Endothelial cell of umbilical vein (primary cell): ENCODE measurements around the gene TLE3. TPM values are rescaled to one million over a fixed set of nuclear protein-coding genes. Genes with fewer than 3 reads are reported as not detected.

ENCODE experiments used
- BruUV-seq: library from RNA; stranded (reverse); fragments of 400-500 nt; replicated peaks from 2 replicates; lab custom pipeline; 2021; lab: Mats Ljungman, UMichigan
- CTCF ChIA-PET: fragments of 300-600, 350-600 bp; sonication (Branson Sonifier 250); formaldehyde crosslinking; loops from one replicate; lab custom pipeline; 2021; ENCODE audit warnings: antibody characterized with exemption, inconsistent platforms; lab: Charles Lee
- POLR2A ChIA-PET: fragments of 300-600, 350-600 bp; sonication (Branson Sonifier 250); formaldehyde crosslinking; loops from one replicate; lab custom pipeline; 2021; ENCODE audit warnings: antibody characterized with exemption, inconsistent platforms; lab: Charles Lee
- DNase-seq: peaks from one replicate; pipeline ENCODE4 v3.0.0-alpha.2; 2011; ENCODE audit warnings: low read depth, low spot score
- FAIRE-seq: peaks from 2 replicates; lab custom pipeline; 2011; peaks lifted over from hg19 to GRCh38; lab: Jason Lieb, UNC
- H2AFZ ChIP-seq: 2 replicates; pipeline ENCODE4 v1.6.0; 2012; ENCODE audit warnings: low read depth, low read length, control low read depth, inconsistent platforms
- H3K27ac ChIP-seq: 2 replicates; pipeline ENCODE4 v1.5.1; 2011; ENCODE audit warnings: low read depth, mild to moderate bottlenecking, control low read depth, low read length, moderate library complexity; ENCODE audit not compliant: insufficient read depth
- H3K27me3 ChIP-seq, 2 experiments: 2 replicates each; pipeline versions ENCODE4 v1.6.0 to v1.6.1; 2011; ENCODE audit warnings: low read length in 2 of 2, mixed read lengths in 1 of 2; ENCODE audit not compliant: control insufficient read depth in 2 of 2, insufficient read depth in 2 of 2
- H3K36me3 ChIP-seq, 2 experiments: 2 replicates in 1 of 2; 3 replicates in 1 of 2; pipeline ENCODE4 v1.5.1; 2011; ENCODE audit warnings: low read length in 2 of 2, mild to moderate bottlenecking in 1 of 2, moderate library complexity in 1 of 2; ENCODE audit not compliant: control insufficient read depth in 2 of 2, insufficient read depth in 2 of 2; ENCODE audit errors: extremely low read depth in 1 of 2
- H3K4me1 ChIP-seq: 3 replicates; pipeline ENCODE4 v1.5.1; 2011; ENCODE audit warnings: mild to moderate bottlenecking, low read length; ENCODE audit not compliant: control insufficient read depth, insufficient read depth; ENCODE audit errors: extremely low read depth
- H3K4me2 ChIP-seq: 2 replicates; pipeline ENCODE4 v1.6.1; 2011; ENCODE audit warnings: low read length, control low read depth, mixed read lengths; ENCODE audit not compliant: insufficient read depth
- H3K4me3 ChIP-seq, 3 experiments: fragments of 200-600 bp in 1 of 3; sonication (generic), shearing (Covaris generic) in 1 of 3; replicated peaks in 1 of 3; 2 replicates each; pipeline ENCODE4 v1.5.1; 2011 to 2016; ENCODE audit warnings: control low read depth in 3 of 3, low read length in 3 of 3, mild to moderate bottlenecking in 2 of 3, inconsistent platforms in 1 of 3, low read depth in 1 of 3, moderate library complexity in 1 of 3; ENCODE audit not compliant: insufficient read depth in 1 of 3
- H3K79me2 ChIP-seq: 2 replicates; pipeline ENCODE4 v1.6.0; 2012; ENCODE audit warnings: low read length, inconsistent platforms; ENCODE audit not compliant: control insufficient read depth, insufficient read depth
- H3K9ac ChIP-seq: replicated peaks from 2 replicates; pipeline ENCODE3; 2011; ENCODE audit warnings: low read length, control low read depth; ENCODE audit not compliant: insufficient read depth; ENCODE audit errors: extremely low read depth
- H3K9me1 ChIP-seq: replicated peaks from 3 replicates; pipeline ENCODE4 v1.6.0; 2011; ENCODE audit warnings: mild to moderate bottlenecking, low read length; ENCODE audit not compliant: control insufficient read depth, insufficient read depth; ENCODE audit errors: extremely low read depth
- H3K9me3 ChIP-seq: replicated peaks from 2 replicates; pipeline ENCODE4 v1.5.1; 2012; ENCODE audit warnings: low read length, inconsistent platforms; ENCODE audit not compliant: control insufficient read depth, insufficient read depth
- H4K20me1 ChIP-seq: replicated peaks from 2 replicates; pipeline ENCODE3; 2011; ENCODE audit warnings: mild to moderate bottlenecking, low read length; ENCODE audit not compliant: control insufficient read depth, insufficient read depth; ENCODE audit errors: extremely low read depth
- EZH2 ChIP-seq: IDR thresholded peaks from 2 replicates; pipeline ENCODE4 v1.6.1; 2012; ENCODE audit warnings: borderline replicate concordance, low read depth, mild to moderate bottlenecking, moderate library complexity, low read length, inconsistent platforms; ENCODE audit not compliant: severe bottlenecking
- FOS ChIP-seq: IDR thresholded peaks from 2 replicates; pipeline ENCODE4 v1.6.1; 2011; ENCODE audit warnings: mild to moderate bottlenecking, low read length, moderate library complexity, borderline replicate concordance; ENCODE audit not compliant: insufficient read depth
- GATA2 ChIP-seq: IDR thresholded peaks from 2 replicates; pipeline ENCODE4 v1.7.0; 2011; ENCODE audit warnings: low read depth, mild to moderate bottlenecking, moderate library complexity, mixed read lengths, low read length; ENCODE audit not compliant: insufficient read length, insufficient read depth
- JUN ChIP-seq: IDR thresholded peaks from 2 replicates; pipeline ENCODE4 v1.6.1; 2011; ENCODE audit warnings: borderline replicate concordance, low read depth; ENCODE audit not compliant: insufficient read length, insufficient read depth
- MYC ChIP-seq: IDR thresholded peaks from one replicate; pipeline ENCODE4 v1.6.1; 2011; ENCODE audit warnings: mild to moderate bottlenecking, low read depth, low read length
- POLR2A ChIP-seq: IDR thresholded peaks from 2 replicates; pipeline ENCODE4 v1.6.1; 2012; ENCODE audit warnings: low read depth, mild to moderate bottlenecking, control low read depth, low read length
- POLR2AphosphoS5 ChIP-seq: IDR thresholded peaks from 2 replicates; pipeline ENCODE4 v1.6.1; 2012; ENCODE audit warnings: low read depth, mild to moderate bottlenecking, control low read depth, low read length, moderate library complexity; ENCODE audit not compliant: insufficient read depth
- dilution Hi-C: fragments of 300-500 bp; cut with MboI; formaldehyde crosslinking; loops from one replicate; pipeline ENCODE4 v1.15.0; 2019; ENCODE audit warnings: low sequenced_read_pairs; ENCODE audit not compliant: extremely low pct_ligation_motif_present
- intact Hi-C: fragments of 100-400 bp; cut with micrococcal nuclease; formaldehyde crosslinking; loops from one replicate; pipeline ENCODE4 v1.10.0; 2022
- polyA plus RNA-seq, 4 experiments: library from polyadenylated mRNA; depleted of rRNA in 3 of 4; stranded (reverse) in 3 of 4; unstranded in 1 of 4; fragments of >200 nt; gene quantifications; 2 replicates each; pipeline versions ENCODE4 v1.2.1 to v1.2.3, GENCODE V29; 2011 to 2012; ENCODE audit warnings: missing spikeins in 1 of 4
- total RNA-seq: library from RNA; stranded (reverse); gene quantifications from 2 replicates; pipeline ENCODE4 v1.2.3, GENCODE V29; 2021
- TF ChIP-seq, protein P1 (sequence below), 2 donors: IDR thresholded peaks; 1 replicate in 1 of 2; 2 replicates in 1 of 2; pipeline ENCODE4 v1.5.1; 2011; ENCODE audit warnings: low read length in 2 of 2, mild to moderate bottlenecking in 2 of 2, moderate library complexity in 2 of 2, control low read depth in 1 of 2, inconsistent platforms in 1 of 2, low read depth in 1 of 2; ENCODE audit not compliant: insufficient read depth in 1 of 2; ENCODE audit errors: extremely low read depth in 1 of 2
- TF ChIP-seq, protein P2 (sequence below): IDR thresholded peaks from 2 replicates; pipeline ENCODE4 v1.6.1; 2011; ENCODE audit not compliant: insufficient read depth, insufficient read length

TLE3 gene
- total and polyA plus RNA-seq, 2 donors (not counting 3 experiments of a cell fraction or from before 2014, with no cell fraction given) = 40.5 to 56.9 TPM

DNA sequence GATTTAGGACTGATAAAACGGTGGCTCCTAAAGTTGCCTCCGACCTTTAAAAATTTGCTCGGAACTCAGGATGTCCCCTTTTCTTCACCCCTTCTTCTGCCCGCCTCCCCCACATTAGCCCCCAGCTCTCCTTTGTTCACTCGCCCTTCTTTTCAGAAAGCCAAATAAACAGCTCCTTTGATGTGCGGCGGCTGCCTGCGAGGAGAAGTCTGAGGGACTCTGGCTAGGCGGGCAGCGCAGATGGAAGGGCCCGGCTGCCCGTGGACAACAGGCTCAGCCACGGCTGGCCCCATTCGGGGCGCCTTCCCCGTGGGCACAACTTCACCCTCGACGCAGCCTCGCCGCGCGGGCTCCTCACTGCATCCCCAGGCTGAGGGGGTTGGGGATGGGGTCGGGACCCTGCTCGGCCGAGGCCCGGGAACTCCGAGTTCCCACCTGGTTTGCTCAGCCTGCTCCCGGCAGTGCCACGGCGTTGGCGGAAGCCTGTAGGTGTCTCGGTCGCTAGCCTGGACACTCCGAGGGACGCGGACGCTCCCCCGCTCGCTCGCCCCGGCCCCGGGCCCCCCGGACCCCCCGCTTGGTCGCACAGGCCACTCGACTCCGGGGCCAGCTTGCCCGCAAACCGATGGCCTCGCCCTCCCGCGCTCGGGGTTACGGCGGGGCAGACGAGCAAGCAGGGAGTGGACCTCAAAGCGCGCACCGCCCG lies 897 bp upstream of the TLE3 start:
- Histone ChIP-seq H3K4me2 (peak overlapping the region; percentile 87), H3K4me1 (peaks cover 43% of the 10 kb centered on the region), H3K9me3 (no peaks in the 10 kb centered on the region), H2AFZ (peak overlapping the region; percentile 64), H3K4me3 (peak overlapping the region; percentile 44 to 49 (median 47)), H3K9me1 (no peaks in the 10 kb centered on the region), H3K79me2 (peaks cover 39% of the 10 kb centered on the region), H4K20me1 (no peaks in the 10 kb centered on the region), H3K27me3 (peaks cover 0 to 7% of the 10 kb centered on the region in 2 experiments), H3K27ac (peak overlapping the region; percentile 85), H3K36me3 (no peaks in the 10 kb centered on the region), H3K9ac (peak overlapping the region; percentile 83)
- no TSS peak for BruUV-seq
- DNase-seq (peak; percentile 48), FAIRE-seq (peak; percentile 66)
- ChIA-PET CTCF (interaction anchor here (0.8 to 5.7 kb wide), 6 partner anchors 13 to 624 kb away, joined by 3 to 60 read pairs (median 3); no protein-coding TSS in a partner anchor), POLR2A (interaction anchor here (0.7 to 1.2 kb wide), 2 partner anchors 13 to 26 kb away, joined by 3 to 8 read pairs; no protein-coding TSS in a partner anchor)
- TF ChIP-seq, protein P1, sequence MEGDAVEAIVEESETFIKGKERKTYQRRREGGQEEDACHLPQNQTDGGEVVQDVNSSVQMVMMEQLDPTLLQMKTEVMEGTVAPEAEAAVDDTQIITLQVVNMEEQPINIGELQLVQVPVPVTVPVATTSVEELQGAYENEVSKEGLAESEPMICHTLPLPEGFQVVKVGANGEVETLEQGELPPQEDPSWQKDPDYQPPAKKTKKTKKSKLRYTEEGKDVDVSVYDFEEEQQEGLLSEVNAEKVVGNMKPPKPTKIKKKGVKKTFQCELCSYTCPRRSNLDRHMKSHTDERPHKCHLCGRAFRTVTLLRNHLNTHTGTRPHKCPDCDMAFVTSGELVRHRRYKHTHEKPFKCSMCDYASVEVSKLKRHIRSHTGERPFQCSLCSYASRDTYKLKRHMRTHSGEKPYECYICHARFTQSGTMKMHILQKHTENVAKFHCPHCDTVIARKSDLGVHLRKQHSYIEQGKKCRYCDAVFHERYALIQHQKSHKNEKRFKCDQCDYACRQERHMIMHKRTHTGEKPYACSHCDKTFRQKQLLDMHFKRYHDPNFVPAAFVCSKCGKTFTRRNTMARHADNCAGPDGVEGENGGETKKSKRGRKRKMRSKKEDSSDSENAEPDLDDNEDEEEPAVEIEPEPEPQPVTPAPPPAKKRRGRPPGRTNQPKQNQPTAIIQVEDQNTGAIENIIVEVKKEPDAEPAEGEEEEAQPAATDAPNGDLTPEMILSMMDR (IDR thresholded peaks at IDR 0.05; ENCODE audit: extremely low read depth in 1 of 2, insufficient read depth in 1 of 2, low read depth in 1 of 2, low read length in 2 of 2) = no peak
- no peak for TF ChIP-seq FOS
- no peak for TF ChIP-seq POLR2AphosphoS5
- no peak for TF ChIP-seq POLR2A
- no peak for TF ChIP-seq GATA2
- no peak for TF ChIP-seq JUN
- TF ChIP-seq EZH2 = no peak
- TF ChIP-seq, protein P2, sequence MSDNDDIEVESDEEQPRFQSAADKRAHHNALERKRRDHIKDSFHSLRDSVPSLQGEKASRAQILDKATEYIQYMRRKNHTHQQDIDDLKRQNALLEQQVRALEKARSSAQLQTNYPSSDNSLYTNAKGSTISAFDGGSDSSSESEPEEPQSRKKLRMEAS = no peak
- TF ChIP-seq MYC = no peak
- intact Hi-C loops (loop anchor here (1.0 to 10.0 kb wide), 10 partner anchors 29 to 696 kb away; partner anchors contain the start of gene UACA), dilution Hi-C loops (no loop called here)
